GM15510 (cell line): ENCODE results near the gene APMAP.

ENCODE experiments used
- POLR2A ChIP-seq: IDR thresholded peaks from 3 replicates; pipeline ENCODE4 v1.6.1; 2011; ENCODE audit warnings: borderline replicate concordance; ENCODE audit not compliant: insufficient read length; ENCODE audit errors: extremely low read depth

The APMAP gene

DNA sequence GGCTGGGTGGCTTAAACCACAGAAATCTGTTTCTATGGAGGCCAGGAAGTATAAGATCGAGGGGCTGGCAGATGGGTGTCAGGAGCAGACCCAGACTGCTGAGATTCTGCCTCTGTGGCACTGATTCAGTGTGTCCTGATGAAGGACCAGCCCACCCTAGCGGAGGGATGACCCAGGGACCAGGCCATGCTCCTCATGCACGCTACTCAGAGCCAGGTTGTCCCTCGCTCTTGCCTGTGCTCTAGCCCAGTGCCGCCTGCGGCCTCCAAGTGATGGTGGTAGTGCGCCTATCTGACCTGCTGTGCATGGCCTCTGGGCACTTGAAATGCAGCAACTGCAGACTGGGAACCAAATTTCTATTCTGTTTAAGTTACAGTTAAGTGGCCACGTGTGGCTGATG lies 13.1 kb upstream of the APMAP start:
- TF ChIP-seq POLR2A, result no peak

GRCh38 chr20:25005220-25005619 lies 12.7 kb upstream of the APMAP start:
- no peak for TF ChIP-seq POLR2A

GRCh38 chr20:25003002-25003401 lies 10.5 kb upstream of the APMAP start:
- no peak for TF ChIP-seq POLR2A

DNA sequence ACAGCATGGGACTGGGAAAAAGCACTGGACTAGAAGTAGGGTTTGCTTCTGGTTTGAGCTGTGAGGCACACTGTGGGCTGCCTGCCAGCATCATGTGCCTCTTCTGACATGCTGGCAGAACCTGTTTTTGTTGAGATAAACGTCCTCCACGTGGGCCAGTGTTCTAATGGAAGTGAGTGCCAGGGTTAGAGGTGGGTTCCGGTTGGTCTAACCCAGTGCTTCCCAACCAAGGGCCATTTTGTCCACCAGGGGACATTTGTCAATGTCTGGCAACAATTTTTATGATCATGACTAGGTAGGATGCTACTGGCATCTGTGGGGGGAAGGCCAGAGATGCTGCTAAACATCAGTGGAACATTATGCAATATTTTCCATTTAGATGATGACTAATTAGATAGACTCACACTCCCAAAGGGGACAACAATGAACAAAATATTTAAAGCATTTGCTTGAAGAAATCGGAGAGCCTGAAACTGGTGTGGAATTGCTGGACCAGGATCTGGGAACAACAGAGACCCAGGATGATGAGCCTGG lies 7.8 kb upstream of the APMAP start:
- no peak for TF ChIP-seq POLR2A

GRCh38 chr20:24999568-24999967 lies 7.0 kb upstream of the APMAP start:
- no peak for TF ChIP-seq POLR2A

DNA sequence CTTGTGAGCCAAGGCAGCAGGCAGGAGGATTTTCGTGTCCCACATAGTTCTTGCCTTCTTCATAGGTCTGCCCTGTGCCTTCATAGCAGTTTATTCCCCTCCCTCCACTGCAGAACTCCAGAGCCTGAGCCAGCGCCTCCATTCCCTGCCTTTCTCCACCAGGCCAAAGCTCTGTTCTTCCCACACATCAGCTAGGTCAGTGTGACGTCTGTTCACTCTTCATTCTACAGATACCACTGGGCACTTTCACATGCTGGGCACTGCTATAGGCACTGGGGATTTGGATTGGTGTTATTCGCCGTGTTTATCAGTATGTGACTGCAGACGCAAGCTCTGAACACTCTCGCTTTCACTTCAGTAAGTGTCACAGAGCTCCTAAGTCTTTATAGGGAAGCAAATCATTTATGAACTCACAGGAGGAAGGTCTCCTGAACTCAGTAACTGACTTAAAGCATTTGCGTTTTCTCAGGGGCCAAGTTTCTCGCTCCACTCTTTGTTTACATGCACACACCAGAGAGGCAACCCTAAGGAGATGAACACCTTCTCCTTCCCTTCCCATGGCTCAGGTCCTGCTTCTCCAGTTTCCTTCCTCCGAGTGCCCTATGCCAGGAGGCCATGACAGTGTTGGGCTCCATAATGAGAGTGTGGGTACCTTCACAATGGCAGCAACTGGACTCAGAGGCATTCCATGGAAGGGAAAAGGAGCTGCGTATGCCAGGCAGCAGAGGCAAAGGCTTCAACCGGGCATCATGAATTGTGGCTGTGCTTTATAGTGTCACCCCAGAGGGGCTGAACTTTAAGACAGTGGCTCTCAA lies 6.3 kb upstream of the APMAP start:
- no peak for TF ChIP-seq POLR2A

GRCh38 chr20:24998121-24998520 lies 5.6 kb upstream of the APMAP start:
- TF ChIP-seq POLR2A, result no peak

DNA sequence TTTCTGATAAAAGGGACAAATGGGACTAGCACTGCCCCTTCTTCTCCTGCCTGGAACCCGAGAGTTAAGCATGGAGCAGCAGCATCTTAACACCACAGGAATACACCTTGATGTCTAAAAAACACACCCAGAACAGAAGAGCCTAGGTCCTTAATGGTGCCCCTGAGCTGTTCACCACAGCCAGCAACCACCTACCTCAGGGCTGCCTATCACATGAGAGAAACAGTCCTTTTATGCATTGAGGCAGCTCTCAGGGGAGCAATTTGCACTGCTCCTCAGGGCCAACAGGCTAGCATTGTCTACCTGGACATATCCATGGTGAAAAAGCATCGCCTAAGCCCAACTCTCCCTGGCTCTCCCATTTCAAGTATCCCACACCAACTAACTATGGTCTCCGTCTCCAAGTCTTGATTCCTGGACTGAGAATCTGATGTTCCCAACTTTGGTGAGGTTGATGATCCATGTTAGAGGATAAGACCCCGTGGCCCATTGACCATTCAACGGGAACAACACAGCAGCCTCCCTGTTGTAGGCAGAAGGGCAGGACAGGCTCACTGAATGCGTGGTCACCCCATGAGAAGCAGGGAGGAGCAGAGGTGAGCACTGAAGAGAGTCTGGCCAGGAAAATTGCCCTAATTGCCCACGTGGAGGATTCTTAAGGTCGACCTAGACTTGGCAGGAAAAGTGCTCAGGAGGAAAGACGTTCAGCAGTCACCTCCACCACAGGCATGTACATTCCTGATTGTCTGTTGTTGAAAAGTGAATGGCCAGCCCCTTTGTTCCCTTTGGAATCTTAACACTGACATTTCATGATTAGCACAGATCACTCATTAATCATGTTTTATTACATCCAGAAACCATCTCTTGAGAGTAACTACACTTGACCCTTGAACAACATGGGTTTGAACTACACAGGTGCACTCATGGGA lies 4.2 kb upstream of the APMAP start:
- TF ChIP-seq POLR2A, result no peak

GRCh38 chr20:24995741-24996448 lies 3.3 kb upstream of the APMAP start:
- TF ChIP-seq POLR2A, result no peak

- TF ChIP-seq POLR2A, result no peak
Measured at GRCh38 chr20:24994470-24995368, 2.2 kb upstream of the APMAP start.

DNA sequence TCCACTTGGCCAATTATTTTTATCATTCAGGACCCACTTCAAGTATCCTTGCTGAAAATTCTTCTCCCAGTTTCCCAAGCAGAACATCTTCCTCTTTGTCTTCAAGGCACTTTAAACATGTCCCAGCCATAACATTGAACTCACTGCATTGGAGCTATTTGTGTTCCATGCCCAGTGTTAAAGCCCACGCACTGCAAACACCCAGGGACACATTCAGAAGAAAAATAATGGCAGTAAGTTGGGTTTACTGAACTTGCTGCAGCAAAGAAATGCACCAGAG lies 1.6 kb upstream of the APMAP start:
- no peak for TF ChIP-seq POLR2A

DNA sequence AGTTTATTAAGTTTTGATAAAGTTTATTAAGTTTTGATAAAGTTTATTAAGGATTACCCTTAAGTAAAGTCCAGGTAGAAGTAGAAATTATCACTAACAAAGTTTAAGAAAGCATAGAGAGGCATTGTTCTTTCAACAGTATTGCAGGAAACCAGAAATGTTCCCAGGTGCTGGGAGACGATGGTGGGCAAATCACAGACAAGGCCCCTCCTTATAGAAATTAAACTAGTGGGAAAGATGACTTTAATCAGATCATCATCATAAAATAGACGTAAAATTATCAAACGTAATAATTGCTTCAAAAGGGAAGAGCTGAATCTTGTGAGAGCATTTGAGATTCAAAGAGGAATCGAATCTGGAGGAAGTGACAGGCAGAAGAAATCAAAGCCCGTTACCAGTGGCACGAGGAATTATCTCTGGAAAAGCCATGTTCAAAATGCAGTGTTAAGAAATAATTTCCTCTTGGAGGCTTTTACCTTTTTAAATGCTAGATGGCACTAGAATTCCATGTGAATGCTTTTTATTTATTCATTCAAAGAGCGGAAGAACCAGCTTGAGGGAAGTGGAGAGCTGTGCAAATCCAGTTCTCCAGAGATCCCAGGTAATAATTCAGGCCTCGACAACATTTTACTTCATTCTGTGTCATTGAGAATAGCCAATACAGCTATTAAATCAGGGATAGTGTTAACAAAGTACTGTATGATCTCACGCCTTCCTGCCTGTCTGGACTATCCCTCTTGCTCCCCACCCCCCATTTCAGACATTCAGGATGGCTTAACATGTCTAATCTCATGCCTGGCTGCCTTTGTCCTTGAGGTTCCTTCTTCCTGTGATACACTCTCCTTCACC lies 1.0 kb upstream of the APMAP start:
- no peak for TF ChIP-seq POLR2A

DNA sequence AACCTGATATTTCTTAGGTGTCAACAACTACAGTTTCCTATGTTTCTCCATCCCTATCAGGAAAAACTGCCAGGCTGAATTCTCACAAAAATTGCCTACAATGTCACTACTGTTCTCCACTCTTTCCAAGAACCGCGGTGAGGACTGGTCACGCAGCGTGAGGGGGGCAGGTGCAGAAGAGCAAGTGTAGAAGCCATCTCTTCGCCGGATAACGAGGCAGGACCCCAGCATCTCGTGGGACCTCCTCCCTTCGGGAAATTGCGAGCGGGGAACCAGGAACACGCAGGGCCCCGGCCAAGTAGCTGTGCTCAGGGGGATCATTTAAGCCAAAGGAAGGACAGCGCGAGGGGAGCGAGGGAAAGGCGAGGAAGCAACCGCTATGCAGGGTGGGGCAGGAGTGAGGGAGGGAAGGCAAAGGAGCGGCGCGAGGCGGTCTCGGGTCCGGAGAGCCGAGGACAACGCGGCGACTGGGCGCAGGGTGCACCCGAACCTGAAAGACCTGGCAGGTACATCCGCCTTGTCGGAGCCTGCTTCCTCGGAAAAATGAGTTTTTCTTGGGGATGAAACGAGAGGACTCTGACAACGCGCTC lies 559 bp downstream of the APMAP start:
- TF ChIP-seq POLR2A, result no peak
